ENCODE measurements around the gene PRR35. TPM values are rescaled to one million over a fixed set of nuclear protein-coding genes. Genes with fewer than 3 reads are reported as not detected.
A peak's percentile ranks its signal among the peaks of the same experiment; 100 is the strongest.

Gene PRR35
- total RNA-seq: 2.9 and 12.5 TPM in 2 replicates
- polyA plus RNA-seq (2012): 0.47 TPM

DNA sequence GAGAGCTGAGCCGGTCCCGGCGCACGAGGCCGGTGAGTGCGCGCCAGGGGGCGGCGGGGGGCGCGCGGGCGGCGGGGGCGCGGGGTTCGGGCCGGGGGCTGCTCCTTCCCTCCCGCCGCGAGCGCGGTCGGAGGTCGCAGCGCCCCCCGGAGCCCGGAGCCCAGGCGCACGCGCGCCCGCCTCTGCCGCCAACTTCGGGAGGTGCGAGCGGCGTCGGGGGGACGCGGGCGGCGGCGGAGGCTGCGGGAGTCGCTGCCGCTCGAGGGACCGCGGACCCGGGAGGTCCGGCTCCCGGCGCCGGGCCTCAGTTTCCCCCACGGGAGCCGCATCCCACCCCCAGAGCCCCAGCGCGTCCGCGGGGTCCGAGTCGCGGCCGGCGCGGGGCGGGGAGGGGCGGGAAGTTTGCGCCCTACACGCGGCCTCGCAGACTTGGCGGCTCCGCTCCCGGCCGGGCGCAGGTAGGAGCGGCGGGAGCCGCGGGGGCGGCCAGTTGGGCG, at the start of gene PRR35:
TSS of gene PRR35 (plus strand) at position 191 of the 497 bp plus-strand sequence. CDS start 2,901 bp downstream, outside the sequence.
- DNase-seq (ENCODE audit: low read depth): no peak

DNA sequence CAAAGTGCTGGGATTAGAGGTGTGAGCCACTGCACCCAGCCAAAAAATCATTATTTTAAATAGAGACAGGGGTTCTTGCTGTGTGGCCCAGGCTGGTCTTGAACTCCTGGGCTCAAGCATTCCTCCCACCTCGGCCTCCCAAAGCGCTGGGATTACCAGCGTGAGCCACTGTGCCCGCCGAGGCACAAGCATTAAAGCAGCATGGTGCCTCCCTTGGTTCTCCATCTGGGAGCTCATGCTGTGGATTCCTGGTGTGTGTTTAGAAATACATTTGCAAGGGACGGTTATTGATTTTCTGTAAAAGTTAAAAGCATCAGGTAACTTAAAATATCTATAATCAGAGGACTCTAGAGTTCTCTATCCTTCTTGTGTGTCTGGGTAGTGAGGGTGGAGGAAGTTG, 47.4 kb upstream of the PRR35 start:
- no peak for DNase-seq (ENCODE audit: low read depth)

DNA sequence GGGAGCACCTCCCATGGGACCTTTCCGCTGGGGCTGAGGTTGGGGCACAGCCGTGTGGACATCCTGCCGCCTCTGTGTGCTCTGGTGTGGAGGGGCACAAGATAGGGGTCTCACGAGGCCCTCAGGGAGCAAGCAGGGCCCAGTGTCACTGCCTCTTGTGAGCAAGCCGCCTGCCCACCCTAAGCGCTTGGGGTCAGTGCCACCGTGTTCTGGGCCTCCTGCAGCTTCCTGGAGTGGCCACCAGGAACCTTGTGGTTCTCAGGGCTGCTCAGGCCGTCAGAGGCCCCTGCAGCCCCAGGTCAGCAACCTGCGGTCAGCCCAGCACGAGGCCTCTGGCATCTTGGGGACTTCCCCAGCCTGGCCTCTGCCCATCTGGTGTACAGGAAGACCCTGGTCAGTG, 46.2 kb upstream of the PRR35 start:
- no peak for DNase-seq (ENCODE audit: low read depth)

DNA sequence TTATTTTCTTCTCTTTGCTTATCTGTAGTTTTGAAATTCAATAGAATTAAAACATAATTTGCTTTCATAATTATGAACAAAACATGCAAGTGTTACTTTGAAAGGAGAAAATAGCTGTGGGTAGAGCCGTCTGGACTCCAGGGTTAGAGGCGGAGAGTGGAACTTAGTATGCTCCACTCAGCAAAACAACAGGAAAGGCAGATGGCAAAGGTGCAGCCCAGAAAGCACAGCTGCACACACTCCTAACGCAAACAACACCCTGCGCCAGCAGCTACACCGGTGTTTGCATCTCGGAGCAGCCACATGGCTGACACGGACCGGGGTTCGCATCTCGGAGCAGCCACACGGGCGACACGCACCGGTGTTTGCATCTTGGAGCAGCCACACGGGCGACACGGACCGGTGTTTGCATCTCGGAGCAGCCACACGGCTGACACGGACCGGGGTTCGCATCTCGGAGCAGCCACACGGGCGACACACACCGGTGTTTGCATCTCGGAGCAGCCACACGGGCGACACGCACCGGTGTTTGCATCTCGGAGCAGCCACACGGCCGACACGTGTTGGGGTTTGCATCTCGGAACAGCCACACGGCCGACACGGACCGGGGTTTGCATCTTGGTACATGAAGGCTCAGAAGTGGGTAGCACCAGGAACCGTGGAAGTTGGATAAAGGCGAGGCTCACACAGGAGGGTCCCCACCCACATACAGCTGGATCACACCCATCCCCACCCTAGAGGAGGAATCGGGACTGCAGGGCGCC, 44.8 kb upstream of the PRR35 start:
- DNase-seq (ENCODE audit: low read depth): no peak

DNA sequence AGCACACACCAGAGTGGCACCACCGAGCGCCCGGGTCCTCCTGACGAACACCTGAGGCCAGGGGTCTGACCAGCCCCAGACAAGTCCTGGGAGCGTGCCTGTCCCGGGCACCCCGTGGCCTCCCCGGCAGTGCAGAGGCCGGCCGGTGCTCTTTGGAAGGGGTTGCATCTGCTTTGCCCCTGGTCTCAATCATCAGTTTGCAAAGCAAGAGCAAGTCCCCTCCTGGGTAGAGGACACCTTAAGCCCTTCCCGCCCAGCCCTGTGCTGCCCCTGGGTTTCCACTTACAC, 44.3 kb upstream of the PRR35 start:
- DNase-seq (ENCODE audit: low read depth): no peak

DNA sequence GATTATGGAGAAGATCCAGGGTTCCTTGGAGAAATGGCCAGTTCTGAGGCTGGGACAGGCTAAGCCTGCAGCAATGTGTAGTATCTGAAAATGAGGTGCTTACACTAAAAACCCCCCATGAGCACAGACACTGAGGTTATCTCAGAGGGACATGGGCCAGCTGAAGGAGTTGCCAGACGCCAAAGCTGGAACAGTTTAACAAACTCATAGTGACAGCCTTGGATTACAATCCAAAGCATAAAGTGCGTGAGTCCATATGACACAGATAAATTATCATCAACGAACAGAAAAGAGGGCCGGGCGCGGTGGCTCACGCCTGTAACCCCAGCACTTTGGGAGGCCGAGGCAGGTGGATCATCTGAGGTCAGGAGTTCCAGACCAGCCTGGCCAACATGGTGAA, 43.9 kb upstream of the PRR35 start:
- no peak for DNase-seq (ENCODE audit: low read depth)

DNA sequence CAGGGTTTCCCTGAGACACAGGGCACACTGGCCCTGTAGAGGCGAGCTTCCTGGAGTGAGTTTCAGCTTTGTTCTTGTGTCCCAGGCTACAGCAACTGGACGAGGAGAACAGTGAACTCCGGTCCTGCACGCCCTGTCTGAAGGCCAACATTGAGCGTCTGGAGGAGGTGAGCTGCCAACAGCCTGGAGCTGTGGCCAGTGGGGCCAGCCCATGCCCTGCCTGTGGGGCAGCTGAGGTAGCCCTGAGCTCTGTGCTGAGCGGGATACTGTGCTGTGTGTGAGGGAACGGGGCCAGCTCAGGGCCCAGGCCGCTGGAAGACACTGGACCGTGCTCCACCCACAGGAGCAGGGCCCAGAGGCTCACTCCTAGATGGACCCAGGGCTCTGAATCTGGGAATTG, 41.3 kb upstream of the PRR35 start:
- no peak for DNase-seq (ENCODE audit: low read depth)

GRCh38 chr16:519425-519824, 40.8 kb upstream of the PRR35 start:
- DNase-seq (ENCODE audit: low read depth): no peak

- DNase-seq (ENCODE audit: low read depth): no peak
These were observed 40.1 kb upstream of the PRR35 start for GRCh38 chr16:519841-520687.

GRCh38 chr16:520847-521246, 39.3 kb upstream of the PRR35 start:
- no peak for DNase-seq (ENCODE audit: low read depth)

DNA sequence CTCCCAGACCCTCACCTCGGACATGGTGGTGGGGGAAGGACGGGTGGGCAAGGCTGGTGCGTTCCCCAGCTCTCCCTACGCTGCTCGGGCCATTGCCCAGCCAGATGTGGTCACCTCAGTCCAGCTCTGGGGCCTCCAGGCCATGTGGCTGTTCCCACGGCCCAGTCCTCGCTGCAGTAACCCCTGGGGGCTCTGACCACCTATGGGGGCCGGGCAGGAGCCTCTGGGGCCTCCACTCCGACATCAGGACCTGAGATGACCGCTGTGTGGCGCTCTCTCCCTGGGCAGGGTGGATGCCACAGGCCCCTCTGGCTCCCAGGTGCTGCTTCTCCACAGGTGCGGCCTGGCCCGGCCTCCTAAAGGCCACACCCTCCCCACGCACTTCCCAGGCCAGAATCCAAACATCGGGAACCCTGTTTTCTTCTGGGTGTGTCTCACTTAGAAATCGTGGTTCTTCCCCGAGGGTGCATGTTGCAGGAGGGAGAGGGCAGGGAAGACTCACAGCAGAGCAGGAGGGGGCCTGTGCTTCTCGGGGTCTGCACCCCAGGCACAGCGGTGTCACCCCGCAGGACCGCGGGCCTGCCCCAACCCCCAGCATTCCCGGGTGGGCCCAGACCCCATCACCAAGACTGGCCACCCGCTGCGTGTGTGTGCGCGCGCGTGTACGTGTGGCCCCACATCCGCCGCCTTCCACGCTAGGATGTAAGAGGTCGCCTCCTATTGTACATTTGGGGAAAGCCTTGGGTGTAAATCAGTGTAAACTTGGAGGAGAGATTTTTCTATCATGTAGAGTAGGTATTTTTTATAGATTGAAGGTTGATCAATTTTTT, 38.6 kb upstream of the PRR35 start:
- DNase-seq (ENCODE audit: low read depth): no peak

DNA sequence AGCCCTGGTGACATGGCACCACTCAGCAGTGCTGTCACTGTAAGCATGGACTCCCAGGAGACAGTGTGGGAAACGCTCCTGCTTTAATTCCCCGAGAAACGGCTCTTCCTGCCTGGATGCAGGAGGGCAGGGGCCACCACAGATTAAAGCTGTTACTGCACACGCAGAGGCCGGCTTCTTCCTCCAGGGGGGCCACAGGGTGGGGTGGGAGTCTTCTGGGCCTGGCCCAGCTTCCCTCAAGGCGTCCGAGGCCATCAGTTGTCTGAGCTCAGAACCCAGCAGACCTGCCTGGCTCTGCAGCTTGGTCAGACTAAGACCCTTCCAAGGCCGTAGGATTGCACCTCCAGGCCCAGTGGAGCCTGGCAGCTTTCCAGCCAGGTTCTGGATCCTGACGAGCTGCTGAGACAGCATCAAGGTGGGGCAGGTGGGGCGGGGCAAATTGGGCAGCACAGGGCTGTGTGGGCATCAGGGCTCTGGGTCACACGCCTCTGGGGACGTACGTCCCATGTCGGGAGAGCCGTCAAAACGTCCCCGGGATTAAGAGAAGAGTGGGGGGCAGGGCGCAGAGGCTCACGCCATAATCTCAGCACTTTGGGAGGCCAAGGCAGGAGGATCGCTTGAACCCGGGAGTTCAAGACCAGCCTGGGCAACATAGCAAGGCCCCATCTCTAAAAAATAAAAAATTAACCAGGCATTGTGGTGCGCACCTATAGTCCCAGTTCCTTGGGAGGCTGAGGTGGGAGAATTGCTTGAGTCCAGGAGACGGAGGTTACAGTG, 37.7 kb upstream of the PRR35 start:
- no peak for DNase-seq (ENCODE audit: low read depth)

GRCh38 chr16:523097-523741, 37.0 kb upstream of the PRR35 start:
- DNase-seq (ENCODE audit: low read depth): no peak

- peak; percentile 63 for DNase-seq (ENCODE audit: low read depth)
These were observed 35.7 kb upstream of the PRR35 start for GRCh38 chr16:524274-525040.

- DNase-seq (ENCODE audit: low read depth): no peak
These were observed 35.1 kb upstream of the PRR35 start for GRCh38 chr16:525123-525519.

- peak; percentile 94 for DNase-seq (ENCODE audit: low read depth)
These were observed 34.5 kb upstream of the PRR35 start for GRCh38 chr16:525520-526180.

DNA sequence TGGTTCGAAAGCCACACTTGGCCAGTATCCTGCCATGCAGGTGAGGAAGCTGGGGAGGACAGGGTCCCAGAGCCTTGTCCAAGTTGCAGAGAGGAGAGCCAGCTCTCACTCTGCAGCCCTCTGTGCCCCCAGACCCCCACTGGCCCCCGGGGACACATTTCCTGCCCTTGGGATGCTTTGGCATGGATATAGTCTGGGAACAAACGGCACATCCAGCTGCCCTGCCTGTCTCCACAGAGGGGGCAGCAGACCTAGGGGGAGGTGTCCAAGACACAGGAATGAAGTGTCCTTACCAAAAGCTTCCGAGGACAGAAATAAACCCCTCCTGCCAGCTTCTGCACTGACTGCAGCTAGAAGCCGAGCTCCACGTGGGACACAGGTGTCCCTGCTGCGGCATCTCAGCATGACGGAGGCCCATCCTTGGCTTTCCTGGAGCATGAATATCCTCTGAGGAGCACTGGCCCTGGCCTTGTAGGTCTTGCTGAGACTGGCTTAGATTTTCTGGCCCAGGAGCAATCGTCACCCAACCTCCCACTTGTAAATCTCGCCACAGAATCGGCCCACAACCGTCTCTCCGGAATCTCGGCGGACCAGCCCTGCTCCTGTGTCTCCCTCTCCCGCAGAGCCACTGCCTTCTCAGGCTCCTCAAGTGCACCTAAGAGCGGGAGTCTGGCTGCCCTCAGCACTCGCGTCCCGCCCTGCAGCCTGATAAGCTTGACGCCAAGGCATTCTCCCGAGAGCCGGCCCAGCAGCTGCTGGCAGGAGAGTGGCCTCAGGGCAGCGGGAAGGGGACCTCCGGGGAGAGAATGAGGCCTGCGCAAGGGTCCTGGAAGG, 33.8 kb upstream of the PRR35 start:
- peak; percentile 72 for DNase-seq (ENCODE audit: low read depth)

All from myocyte (in vitro differentiated cells).